A549 (cell line): ENCODE data around the gene SYNPR. TPM values are rescaled to one million over a fixed set of nuclear protein-coding genes. Genes with fewer than 3 reads are reported as not detected.

Experiments used
- ATAC-seq, 2 experiments: fragments of 200-7000 bp in 1 of 2; fragments of >200 bp in 1 of 2; cut with Nextera tagmentation in 1 of 2; cut with Tn5 transposase in 1 of 2; 3 replicates each; pipeline versions ENCODE4 v1.8.0 to v1.9.1; 2018 to 2020; ENCODE audit warnings: mild to moderate bottlenecking in 1 of 2, moderate library complexity in 1 of 2
- CTCF ChIA-PET: fragments of 300-600 bp; sonication (Branson Sonifier 250); formaldehyde crosslinking; extraction: SDS; loops from one replicate; lab custom pipeline; 2021; ENCODE audit warnings: antibody characterized with exemption, inconsistent platforms; lab: Yijun Ruan, JAX
- POLR2A ChIA-PET: fragments of 350-600 bp; formaldehyde crosslinking; extraction: SDS; loops from one replicate; lab custom pipeline; 2021; ENCODE audit warnings: antibody characterized with exemption, inconsistent platforms; lab: Yijun Ruan, JAX
- DNase-seq, 2 experiments: peaks; one replicate each; pipeline versions ENCODE4 v3.0.0 to v3.0.0-alpha.2; 2011 to 2016; ENCODE audit warnings: low read depth in 1 of 2, low spot score in 1 of 2
- FAIRE-seq: peaks from 2 replicates; lab custom pipeline; 2011; peaks lifted over from hg19 to GRCh38; lab: Jason Lieb, UNC
- H3K27ac ChIP-seq, 2 experiments: fragments of >200 bp; sonication (Bioruptor Twin); formaldehyde crosslinking; 3 replicates each; pipeline ENCODE4 v1.5.1; 2016 to 2017
- H3K4me1 ChIP-seq: fragments of >200 bp; sonication (Bioruptor Twin); formaldehyde crosslinking; 3 replicates; pipeline ENCODE4 v1.6.1; 2016
- H3K4me2 ChIP-seq: fragments of >200 bp; sonication (Bioruptor Twin); formaldehyde crosslinking; 3 replicates; pipeline ENCODE4 v1.6.1; 2016
- H3K4me3 ChIP-seq: fragments of >200 bp; sonication (Bioruptor Twin); formaldehyde crosslinking; 3 replicates; pipeline ENCODE4 v1.5.1; 2016
- H3K9me3 ChIP-seq: fragments of >200 bp; sonication (Bioruptor Twin); formaldehyde crosslinking; 3 replicates; pipeline ENCODE4 v1.6.1; 2016
- CBX2 ChIP-seq: fragments of 200-600 bp; sonication (generic); IDR thresholded peaks from 2 replicates; pipeline ENCODE4 v1.6.1; 2016; ENCODE audit warnings: low read depth, mild to moderate bottlenecking, borderline replicate concordance
- CHD2 ChIP-seq: fragments of 150-350 bp; IDR thresholded peaks from 2 replicates; pipeline ENCODE4 v1.6.1; 2014; ENCODE audit warnings: low read length; ENCODE audit not compliant: partially characterized antibody
- CHD4 ChIP-seq: fragments of 200-600 bp; sonication (generic); IDR thresholded peaks from 2 replicates; pipeline ENCODE4 v1.6.1; 2016; ENCODE audit warnings: antibody characterized with exemption, mild to moderate bottlenecking, borderline replicate concordance
- EHF ChIP-seq: fragments of 250-450 bp; sonication (Bioruptor Pico); IDR thresholded peaks from 2 replicates; pipeline ENCODE4 v1.5.0; 2020; ENCODE audit warnings: mild to moderate bottlenecking
- EHMT2 ChIP-seq: fragments of 200-600 bp; sonication (generic); IDR thresholded peaks from 2 replicates; pipeline ENCODE4 v1.6.1; 2016; ENCODE audit warnings: antibody characterized with exemption, low read depth, mild to moderate bottlenecking, moderate library complexity
- FOSB ChIP-seq: fragments of 250-450 bp; sonication (Bioruptor Pico); IDR thresholded peaks from 2 replicates; pipeline ENCODE4 v1.5.0; 2020; ENCODE audit warnings: mild to moderate bottlenecking, moderate library complexity
- FOSL2 ChIP-seq, 2 experiments: fragments of 450-650 bp in 1 of 2; fragments of >200 bp in 1 of 2; sonication (Bioruptor Twin) in 1 of 2; formaldehyde crosslinking; IDR thresholded peaks; 2 replicates each; pipeline versions ENCODE4 v1.5.0 to v1.6.1; 2016 to 2020; ENCODE audit warnings: mild to moderate bottlenecking in 1 of 2, moderate library complexity in 1 of 2
- FOXS1 ChIP-seq: fragments of 250-450 bp; sonication (Bioruptor Pico); IDR thresholded peaks from 2 replicates; pipeline ENCODE4 v1.5.0; 2020; ENCODE audit warnings: mild to moderate bottlenecking, moderate library complexity
- GATA3 ChIP-seq: IDR thresholded peaks from 2 replicates; pipeline ENCODE4 v1.6.1; 2012; ENCODE audit warnings: borderline replicate concordance
- HOXA7 ChIP-seq: fragments of 250-450 bp; sonication (Bioruptor Pico); IDR thresholded peaks from 2 replicates; pipeline ENCODE4 v1.5.0; 2020; ENCODE audit warnings: mild to moderate bottlenecking, moderate library complexity
- JUN ChIP-seq, 2 experiments: fragments of >200 bp; sonication (Bioruptor Twin); formaldehyde crosslinking; IDR thresholded peaks; 2 replicates in 1 of 2; 3 replicates in 1 of 2; pipeline ENCODE4 v1.6.1; 2016 to 2017
- JUNB ChIP-seq: fragments of >200 bp; sonication (Bioruptor Twin); formaldehyde crosslinking; IDR thresholded peaks from 2 replicates; pipeline ENCODE4 v1.6.1; 2016
- KDM5A ChIP-seq: fragments of 200-600 bp; sonication (generic); IDR thresholded peaks from 2 replicates; pipeline ENCODE4 v1.6.1; 2016; ENCODE audit warnings: antibody characterized with exemption, mild to moderate bottlenecking
- MAZ ChIP-seq: fragments of 150-350 bp; IDR thresholded peaks from 2 replicates; pipeline ENCODE4 v1.6.1; 2014; ENCODE audit warnings: antibody characterized with exemption, low read depth, low read length, borderline replicate concordance
- NFE2L2 ChIP-seq: fragments of 150-350 bp; conservative IDR thresholded peaks from 2 replicates; pipeline ENCODE4 v1.6.1; 2014; ENCODE audit warnings: low read length
- NR3C1 ChIP-seq: fragments of >200 bp; sonication (Bioruptor Twin); formaldehyde crosslinking; IDR thresholded peaks from 3 replicates; pipeline ENCODE4 v1.6.1; 2017
- PHF8 ChIP-seq: fragments of 200-600 bp; sonication (generic); IDR thresholded peaks from 2 replicates; pipeline ENCODE4 v1.6.1; 2016; ENCODE audit warnings: low read depth, mild to moderate bottlenecking, antibody characterized with exemption, moderate library complexity, borderline replicate concordance
- POLR2AphosphoS2 ChIP-seq: conservative IDR thresholded peaks from 2 replicates; pipeline ENCODE4 v1.6.1; 2012; ENCODE audit warnings: low read length, improper control_type of control experiment, inconsistent platforms
- RAD21 ChIP-seq, 2 experiments: fragments of >200 bp in 1 of 2; sonication (Bioruptor Twin) in 1 of 2; formaldehyde crosslinking in 1 of 2; IDR thresholded peaks in 1 of 2; conservative IDR thresholded peaks in 1 of 2; 2 replicates in 1 of 2; 3 replicates in 1 of 2; pipeline ENCODE4 v1.6.1; 2012 to 2018; ENCODE audit warnings: inconsistent platforms in 1 of 2
- RARB ChIP-seq: fragments of 250-450 bp; sonication (Bioruptor Pico); IDR thresholded peaks from 2 replicates; pipeline ENCODE4 v1.8.0; 2021; ENCODE audit warnings: mild to moderate bottlenecking, moderate library complexity
- RFX5 ChIP-seq: fragments of 450-650 bp; IDR thresholded peaks from 2 replicates; pipeline ENCODE4 v1.7.1; 2014; ENCODE audit warnings: antibody characterized with exemption, mild to moderate bottlenecking, moderate library complexity
- SMC3 ChIP-seq: fragments of >200 bp; sonication (Bioruptor Twin); formaldehyde crosslinking; IDR thresholded peaks from 3 replicates; pipeline ENCODE4 v1.6.1; 2018; ENCODE audit warnings: inconsistent platforms
- SREBF2 ChIP-seq: fragments of 450-650 bp; IDR thresholded peaks from 2 replicates; pipeline ENCODE4 v1.6.1; 2014; ENCODE audit warnings: mild to moderate bottlenecking, moderate library complexity
- ZFP36 ChIP-seq: fragments of 450-650 bp; IDR thresholded peaks from 2 replicates; pipeline ENCODE4 v1.6.1; 2014; ENCODE audit warnings: borderline replicate concordance; ENCODE audit not compliant: partially characterized antibody
- ZNF302 ChIP-seq: fragments of 250-450 bp; sonication (Bioruptor Pico); IDR thresholded peaks from 2 replicates; pipeline ENCODE4 v1.9.0; 2021; ENCODE audit warnings: inconsistent platforms, mild to moderate bottlenecking, moderate library complexity
- ZSCAN20 ChIP-seq: fragments of 250-450 bp; sonication (Bioruptor Pico); IDR thresholded peaks from 2 replicates; pipeline ENCODE4 v1.8.0; 2022; ENCODE audit warnings: mild to moderate bottlenecking, moderate library complexity
- WGBS: methylation state at CpG from one replicate; pipeline ENCODE4 v1.1.6; 2017; ENCODE audit errors: missing lambda C conversion rate; 5-methylcytosine and 5-hydroxymethylcytosine counted together
- polyA plus RNA-seq, 4 experiments: library from polyadenylated mRNA; depleted of rRNA in 3 of 4; stranded (reverse); fragments of >200 nt; fragmentation: RNase III in 1 of 4; extraction: RNeasy Plus Mini Kit Qiagen cat#74134 plus additional on column Dnase treatment in 1 of 4; gene quantifications; 2 replicates in 3 of 4; 3 replicates in 1 of 4; pipeline ENCODE4 v1.2.3, GENCODE V29; 2011 to 2017
- TF ChIP-seq, protein P1 (sequence below): IDR thresholded peaks from 2 replicates; pipeline ENCODE4 v1.6.1; 2012
- TF ChIP-seq, protein P2 (sequence below): fragments of 450-650 bp; IDR thresholded peaks from 2 replicates; pipeline ENCODE4 v1.6.1; 2014; ENCODE audit warnings: antibody characterized with exemption
- TF ChIP-seq, protein P3 (sequence below): IDR thresholded peaks from 2 replicates; pipeline ENCODE4 v1.6.1; 2012
- TF ChIP-seq, protein P4 (sequence below): fragments of 150-350 bp; IDR thresholded peaks from 2 replicates; pipeline ENCODE4 v1.6.1; 2014; ENCODE audit warnings: low read depth, mild to moderate bottlenecking, low read length
- TF ChIP-seq, protein P5 (sequence below): fragments of 250-450 bp; sonication (Bioruptor Pico); IDR thresholded peaks from 2 replicates; pipeline ENCODE4 v1.5.0; 2020; ENCODE audit warnings: low read depth, mild to moderate bottlenecking, moderate library complexity

SYNPR gene
- polyA plus RNA-seq, 2 of the 4 experiments (the other 2 are of a cell fraction) = not detected

DNA sequence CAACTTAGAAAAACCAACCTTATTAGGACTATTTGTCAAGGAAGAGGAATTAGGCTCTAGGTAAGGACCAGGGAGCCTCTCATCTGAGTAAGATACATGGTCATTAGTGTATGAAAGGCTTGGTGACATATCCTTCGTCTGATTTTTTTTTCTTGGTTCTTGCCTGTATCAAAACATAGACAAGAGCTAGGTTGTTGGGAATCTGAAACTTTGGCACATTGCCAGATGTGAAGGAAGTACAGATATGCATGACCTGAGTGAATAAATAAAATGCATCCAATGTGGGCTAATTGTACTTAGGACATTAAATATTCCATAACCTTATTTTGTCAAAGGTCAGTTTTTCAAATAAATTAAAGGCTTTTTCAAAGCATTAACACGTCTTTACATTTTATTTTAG is 151.8 kb downstream of the SYNPR start:
- DNase-seq (no peak), ATAC-seq (no peak)
- Histone ChIP-seq H3K4me1 (no peaks in the 10 kb centered on the region), H3K4me2 (no peak overlapping the region), H3K4me3 (no peak overlapping the region), H3K27ac (no peak overlapping the region)
- 2% methylated on average over 2 of the region's 2 CpGs for WGBS
- POLR2A ChIA-PET = no interaction called here
- TF ChIP-seq, protein P1, sequence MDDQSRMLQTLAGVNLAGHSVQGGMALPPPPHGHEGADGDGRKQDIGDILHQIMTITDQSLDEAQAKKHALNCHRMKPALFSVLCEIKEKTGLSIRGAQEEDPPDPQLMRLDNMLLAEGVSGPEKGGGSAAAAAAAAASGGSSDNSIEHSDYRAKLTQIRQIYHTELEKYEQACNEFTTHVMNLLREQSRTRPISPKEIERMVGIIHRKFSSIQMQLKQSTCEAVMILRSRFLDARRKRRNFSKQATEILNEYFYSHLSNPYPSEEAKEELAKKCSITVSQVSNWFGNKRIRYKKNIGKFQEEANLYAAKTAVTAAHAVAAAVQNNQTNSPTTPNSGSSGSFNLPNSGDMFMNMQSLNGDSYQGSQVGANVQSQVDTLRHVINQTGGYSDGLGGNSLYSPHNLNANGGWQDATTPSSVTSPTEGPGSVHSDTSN = no peak
- TF ChIP-seq, protein P2, sequence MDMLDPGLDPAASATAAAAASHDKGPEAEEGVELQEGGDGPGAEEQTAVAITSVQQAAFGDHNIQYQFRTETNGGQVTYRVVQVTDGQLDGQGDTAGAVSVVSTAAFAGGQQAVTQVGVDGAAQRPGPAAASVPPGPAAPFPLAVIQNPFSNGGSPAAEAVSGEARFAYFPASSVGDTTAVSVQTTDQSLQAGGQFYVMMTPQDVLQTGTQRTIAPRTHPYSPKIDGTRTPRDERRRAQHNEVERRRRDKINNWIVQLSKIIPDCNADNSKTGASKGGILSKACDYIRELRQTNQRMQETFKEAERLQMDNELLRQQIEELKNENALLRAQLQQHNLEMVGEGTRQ = no peak
- TF ChIP-seq CBX2 (no peak), NFE2L2 (no peak), RARB (CRISPR knock-in tag) (no peak), ZSCAN20 (no peak), CHD4 (no peak), POLR2AphosphoS2 (no peak), GATA3 (no peak), RAD21 (conservative IDR thresholded peaks at IDR 0.05 in 1 of 2, IDR thresholded peaks at IDR 0.05 in 1 of 2) (no peak), JUNB (no peak), ZNF302 (CRISPR knock-in tag) (no peak), FOSB (CRISPR knock-in tag) (no peak), RFX5 (no peak), KDM5A (no peak), FOXS1 (CRISPR knock-in tag) (no peak), SREBF2 (no peak)
- TF ChIP-seq, all 56 proteins: peak for 0
- H3K9me3 ChIP-seq = no peaks in the 10 kb centered on the region
- FAIRE-seq = no peak
- CTCF ChIA-PET = interaction anchor here (1.4 kb wide), 1 partner anchor 15 kb away, joined by 3 read pairs; no protein-coding TSS in a partner anchor

DNA sequence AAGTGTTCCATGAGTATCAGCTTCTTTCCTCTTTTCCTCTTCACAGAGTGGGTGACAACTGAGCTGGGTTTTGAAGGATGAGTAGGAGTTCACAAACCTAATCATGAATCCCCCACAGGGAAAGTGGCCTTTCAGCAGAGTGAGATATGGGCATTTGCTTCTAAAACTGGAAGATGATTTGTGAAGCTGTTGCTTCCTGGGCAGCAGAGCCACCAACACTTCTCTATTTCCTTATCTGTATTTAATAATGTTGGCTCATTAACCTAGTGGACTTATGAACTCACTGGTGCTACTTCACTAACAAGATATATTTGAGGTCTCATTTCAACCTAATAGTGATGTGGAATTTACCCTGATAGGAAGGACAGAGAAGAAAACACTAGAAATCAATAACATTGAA is 152.8 kb downstream of the SYNPR start:
- H3K4me3 ChIP-seq = no peak overlapping the region
- POLR2A ChIA-PET = no interaction called here
- no peak for TF ChIP-seq JUNB
- TF ChIP-seq NR3C1 = no peak
- TF ChIP-seq KDM5A = no peak
- no peak for TF ChIP-seq RAD21 (conservative IDR thresholded peaks at IDR 0.05 in 1 of 2, IDR thresholded peaks at IDR 0.05 in 1 of 2)
- no peak for TF ChIP-seq MAZ
- no peak for TF ChIP-seq CHD2
- TF ChIP-seq FOSL2 (IDR thresholded peaks at IDR 0.05) = no peak
- no peak for TF ChIP-seq FOSL2 (CRISPR knock-in tag; IDR thresholded peaks at IDR 0.05)
- TF ChIP-seq, protein P3, sequence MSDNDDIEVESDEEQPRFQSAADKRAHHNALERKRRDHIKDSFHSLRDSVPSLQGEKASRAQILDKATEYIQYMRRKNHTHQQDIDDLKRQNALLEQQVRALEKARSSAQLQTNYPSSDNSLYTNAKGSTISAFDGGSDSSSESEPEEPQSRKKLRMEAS = no peak
- no peak for TF ChIP-seq ZFP36
- TF ChIP-seq JUN (IDR thresholded peaks at IDR 0.05) = no peak
- TF ChIP-seq PHF8 = no peak
- no peak for TF ChIP-seq EHMT2
- TF ChIP-seq, protein P2 = no peak
- TF ChIP-seq SMC3 = no peak
- TF ChIP-seq EHF = no peak
- no peak for TF ChIP-seq CHD4
- TF ChIP-seq HOXA7 (CRISPR knock-in tag) = no peak
- TF ChIP-seq, protein P4, sequence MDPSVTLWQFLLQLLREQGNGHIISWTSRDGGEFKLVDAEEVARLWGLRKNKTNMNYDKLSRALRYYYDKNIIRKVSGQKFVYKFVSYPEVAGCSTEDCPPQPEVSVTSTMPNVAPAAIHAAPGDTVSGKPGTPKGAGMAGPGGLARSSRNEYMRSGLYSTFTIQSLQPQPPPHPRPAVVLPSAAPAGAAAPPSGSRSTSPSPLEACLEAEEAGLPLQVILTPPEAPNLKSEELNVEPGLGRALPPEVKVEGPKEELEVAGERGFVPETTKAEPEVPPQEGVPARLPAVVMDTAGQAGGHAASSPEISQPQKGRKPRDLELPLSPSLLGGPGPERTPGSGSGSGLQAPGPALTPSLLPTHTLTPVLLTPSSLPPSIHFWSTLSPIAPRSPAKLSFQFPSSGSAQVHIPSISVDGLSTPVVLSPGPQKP = no peak
- TF ChIP-seq, protein P5, sequence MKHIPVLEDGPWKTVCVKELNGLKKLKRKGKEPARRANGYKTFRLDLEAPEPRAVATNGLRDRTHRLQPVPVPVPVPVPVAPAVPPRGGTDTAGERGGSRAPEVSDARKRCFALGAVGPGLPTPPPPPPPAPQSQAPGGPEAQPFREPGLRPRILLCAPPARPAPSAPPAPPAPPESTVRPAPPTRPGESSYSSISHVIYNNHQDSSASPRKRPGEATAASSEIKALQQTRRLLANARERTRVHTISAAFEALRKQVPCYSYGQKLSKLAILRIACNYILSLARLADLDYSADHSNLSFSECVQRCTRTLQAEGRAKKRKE = no peak
- no peak overlapping the region for H3K4me2 ChIP-seq
- DNase-seq (no peak), ATAC-seq (no peak), FAIRE-seq (no peak)
- CTCF ChIA-PET = interaction anchor here (1.4 kb wide), 1 partner anchor 14 kb away, joined by 3 read pairs; no protein-coding TSS in a partner anchor
- H3K9me3 ChIP-seq = no peaks in the 10 kb centered on the region
- no peak overlapping the region for H3K27ac ChIP-seq
- H3K4me1 ChIP-seq = no peaks in the 10 kb centered on the region
